Measurements from ENCODE around the gene PLAU.

DNA sequence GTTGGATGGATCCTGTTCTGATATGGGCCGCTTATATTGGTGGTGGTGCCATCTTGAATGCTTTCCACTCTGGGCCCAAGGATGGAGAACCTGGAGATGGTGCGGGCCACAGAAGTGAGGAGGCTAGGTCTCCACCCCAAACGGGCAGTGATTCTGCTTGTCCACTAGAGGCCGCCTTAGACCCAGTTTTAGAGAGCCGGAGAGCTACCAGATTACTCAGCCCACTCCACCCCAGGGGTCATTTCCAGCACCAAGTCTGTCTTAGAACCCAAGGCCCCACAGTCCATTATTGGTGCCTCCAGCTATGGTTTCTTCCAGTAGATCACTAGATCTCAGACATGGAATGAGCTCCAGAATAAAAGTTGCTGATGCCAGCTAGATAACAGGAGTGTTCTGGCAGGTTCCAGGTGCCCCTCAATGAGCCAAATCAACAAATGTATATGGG lies 24.8 kb upstream of the PLAU start:
- TF ChIP-seq, protein P1, sequence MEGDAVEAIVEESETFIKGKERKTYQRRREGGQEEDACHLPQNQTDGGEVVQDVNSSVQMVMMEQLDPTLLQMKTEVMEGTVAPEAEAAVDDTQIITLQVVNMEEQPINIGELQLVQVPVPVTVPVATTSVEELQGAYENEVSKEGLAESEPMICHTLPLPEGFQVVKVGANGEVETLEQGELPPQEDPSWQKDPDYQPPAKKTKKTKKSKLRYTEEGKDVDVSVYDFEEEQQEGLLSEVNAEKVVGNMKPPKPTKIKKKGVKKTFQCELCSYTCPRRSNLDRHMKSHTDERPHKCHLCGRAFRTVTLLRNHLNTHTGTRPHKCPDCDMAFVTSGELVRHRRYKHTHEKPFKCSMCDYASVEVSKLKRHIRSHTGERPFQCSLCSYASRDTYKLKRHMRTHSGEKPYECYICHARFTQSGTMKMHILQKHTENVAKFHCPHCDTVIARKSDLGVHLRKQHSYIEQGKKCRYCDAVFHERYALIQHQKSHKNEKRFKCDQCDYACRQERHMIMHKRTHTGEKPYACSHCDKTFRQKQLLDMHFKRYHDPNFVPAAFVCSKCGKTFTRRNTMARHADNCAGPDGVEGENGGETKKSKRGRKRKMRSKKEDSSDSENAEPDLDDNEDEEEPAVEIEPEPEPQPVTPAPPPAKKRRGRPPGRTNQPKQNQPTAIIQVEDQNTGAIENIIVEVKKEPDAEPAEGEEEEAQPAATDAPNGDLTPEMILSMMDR (IDR thresholded peaks at IDR 0.05; ENCODE audit: low read depth, low read length), result peak; percentile 71
- TF ChIP-seq EZH2phosphoT487 (IDR thresholded peaks at IDR 0.05; ENCODE audit: low read depth), result no peak
